Lower leg skin (tissue), 3 donors: Measurements from ENCODE around the gene NCF2.

Source experiments
- CTCF ChIP-seq, 3 donors: fragments of 450-650 bp; IDR thresholded peaks; one replicate each; pipeline ENCODE4 v1.5.1; 2016; ENCODE audit warnings: antibody characterized with exemption in 3 of 3, mild to moderate bottlenecking in 3 of 3, moderate library complexity in 2 of 3
- POLR2A ChIP-seq, 2 donors: fragments of 450-650 bp; IDR thresholded peaks; one replicate each; pipeline ENCODE4 v1.6.1; 2016 to 2017; ENCODE audit warnings: antibody characterized with exemption in 2 of 2, mild to moderate bottlenecking in 1 of 2, moderate library complexity in 1 of 2

DNA sequence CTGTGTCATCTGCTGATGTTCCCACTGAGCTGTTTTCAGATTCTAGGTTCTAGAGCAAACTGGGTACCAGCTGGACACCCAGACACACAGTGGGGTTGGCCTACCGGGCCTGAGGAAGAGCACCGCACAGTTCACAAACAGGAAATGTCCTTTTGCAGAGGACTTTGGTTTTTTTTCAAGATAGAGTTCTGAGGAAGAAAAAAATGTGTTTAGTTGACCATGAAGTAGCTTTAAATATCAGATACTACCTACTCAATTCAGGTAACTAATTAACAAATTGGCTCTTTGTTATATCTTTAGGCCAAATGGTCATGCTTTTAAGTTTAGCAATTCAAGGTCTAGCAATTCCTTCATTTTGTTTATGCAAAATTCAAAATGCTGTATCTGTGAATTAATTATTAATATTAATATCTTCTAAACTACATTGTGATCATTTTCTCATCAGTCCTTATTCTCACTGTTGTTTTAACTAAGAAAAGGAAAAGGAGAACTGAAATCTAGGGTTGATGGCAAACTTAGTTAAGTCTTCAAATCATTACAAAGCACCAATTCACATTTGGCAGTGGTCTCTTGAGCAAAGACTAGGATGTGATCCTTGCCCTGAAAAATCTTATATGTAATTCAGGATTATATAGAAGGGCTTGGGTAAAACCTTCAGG is 17.2 kb upstream of the NCF2 start:
- no peak for TF ChIP-seq CTCF (IDR thresholded peaks at IDR 0.05)
- TF ChIP-seq POLR2A (IDR thresholded peaks at IDR 0.05): no peak
